PC-9 (cell line): Measurements from ENCODE around the gene LAMB2. TPM values are rescaled to one million over a fixed set of nuclear protein-coding genes. Genes with fewer than 3 reads are reported as not detected.

Experiments
- BruUV-seq: library from RNA; stranded (reverse); fragments of 400-500 nt; replicated peaks from 2 replicates; lab custom pipeline; 2021; lab: Mats Ljungman, UMichigan
- CTCF ChIA-PET: fragments of 300-600 bp; sonication (Branson Sonifier 250); formaldehyde crosslinking; loops from one replicate; lab custom pipeline; 2022; ENCODE audit warnings: antibody characterized with exemption; lab: Charles Lee
- POLR2A ChIA-PET: fragments of 300-600 bp; sonication (Branson Sonifier 250); formaldehyde crosslinking; loops from one replicate; lab custom pipeline; 2022; ENCODE audit warnings: antibody characterized with exemption; ENCODE audit not compliant: unreplicated experiment; lab: Charles Lee
- DNase-seq, 2 experiments: peaks; one replicate each; pipeline versions ENCODE4 v3.0.0 to v3.0.0-alpha.2; 2015 to 2022; ENCODE audit warnings: mixed read lengths in 1 of 2
- H2AFZ ChIP-seq: fragments of 200-600 bp; sonication (generic); 2 replicates; pipeline ENCODE4 v1.8.1; 2017; ENCODE audit warnings: antibody characterized with exemption
- H3F3A ChIP-seq: fragments of 200-600 bp; sonication (generic); 2 replicates; pipeline ENCODE4 v1.8.1; 2017; ENCODE audit warnings: antibody characterized with exemption, mild to moderate bottlenecking, low read depth; ENCODE audit not compliant: insufficient read depth
- H3K27ac ChIP-seq: fragments of 200-600 bp; sonication (generic); 2 replicates; pipeline ENCODE4 v1.6.1; 2016; ENCODE audit warnings: mixed run types
- H3K27me3 ChIP-seq: fragments of 200-600 bp; sonication (generic); 2 replicates; pipeline ENCODE4 v1.6.1; 2016; ENCODE audit warnings: low read depth, mixed run types; ENCODE audit not compliant: insufficient read depth
- H3K36me3 ChIP-seq: fragments of 200-600 bp; sonication (generic); 2 replicates; pipeline ENCODE4 v1.6.1; 2016; ENCODE audit warnings: low read depth, mixed run types
- H3K4me1 ChIP-seq: fragments of 200-600 bp; sonication (generic); replicated peaks from 2 replicates; pipeline ENCODE4 v1.6.1; 2016; ENCODE audit warnings: mixed run types; ENCODE audit not compliant: insufficient read depth
- H3K4me2 ChIP-seq: fragments of 200-600 bp; sonication (generic); 2 replicates; pipeline ENCODE4 v1.6.1; 2017; ENCODE audit warnings: mixed run types
- H3K4me3 ChIP-seq: fragments of 200-600 bp; sonication (generic); 2 replicates; pipeline ENCODE4 v1.6.1; 2016; ENCODE audit warnings: mixed run types
- H3K79me2 ChIP-seq: fragments of 200-600 bp; sonication (generic); 2 replicates; pipeline ENCODE4 v1.6.1; 2017; ENCODE audit warnings: low read depth, mixed run types
- H3K9me2 ChIP-seq: fragments of 200-600 bp; sonication (generic); 2 replicates; pipeline ENCODE4 v1.8.1; 2017; ENCODE audit warnings: mild to moderate bottlenecking; ENCODE audit not compliant: insufficient read depth
- H3K9me3 ChIP-seq: fragments of 200-600 bp; sonication (generic); 2 replicates; pipeline ENCODE4 v1.8.1; 2016; ENCODE audit warnings: low read depth; ENCODE audit not compliant: insufficient read depth
- H4K20me1 ChIP-seq: fragments of 200-600 bp; sonication (generic); 2 replicates; pipeline ENCODE4 v1.8.1; 2017; ENCODE audit not compliant: insufficient read depth
- CTCF ChIP-seq: fragments of 200-600 bp; sonication (generic); conservative IDR thresholded peaks from 2 replicates; pipeline ENCODE4 v1.6.1; 2017; ENCODE audit warnings: mixed run types, antibody characterized with exemption, mild to moderate bottlenecking, moderate library complexity
- EZH2 ChIP-seq: fragments of 200-600 bp; sonication (generic); IDR thresholded peaks from 2 replicates; pipeline ENCODE4 v1.8.0; 2017; ENCODE audit warnings: antibody characterized with exemption, low read depth
- intact Hi-C: fragments of 100-400 bp; cut with micrococcal nuclease; formaldehyde crosslinking; loops from one replicate; pipeline ENCODE4 v1.10.0; 2022; ENCODE audit not compliant: unreplicated experiment
- total RNA-seq: library from RNA; stranded (reverse); gene quantifications from 2 replicates; pipeline ENCODE4 v1.2.3, GENCODE V29; 2021

Gene LAMB2
- total RNA-seq, 1 experiment from 2014 or later, result 230 TPM

GRCh38 chr3:49173792-49174170 is 40.9 kb upstream of the LAMB2 start:
- Histone ChIP-seq H3K4me1 (no peaks in the 10 kb centered on the region), H2AFZ (no peak overlapping the region), H3K4me2 (no peak overlapping the region), H3F3A (no peaks in the 10 kb centered on the region), H3K79me2 (no peaks in the 10 kb centered on the region), H3K4me3 (no peak overlapping the region), H4K20me1 (no peaks in the 10 kb centered on the region), H3K9me3 (no peaks in the 10 kb centered on the region), H3K36me3 (no peaks in the 10 kb centered on the region), H3K9me2 (no peaks in the 10 kb centered on the region), H3K27ac (no peak overlapping the region), H3K27me3 (no peaks in the 10 kb centered on the region)
- TF ChIP-seq CTCF (no peak), EZH2 (no peak)
- DNase-seq, result no peak
- intact Hi-C loops, result loop anchor here (5.0 to 10.0 kb wide), 2 partner anchors 64 to 121 kb away; no protein-coding TSS in a partner anchor
- BruUV-seq, result no TSS peak
- POLR2A ChIA-PET, result no interaction called here
- CTCF ChIA-PET, result interaction anchor here (0.6 kb wide), 1 partner anchor 135 kb away, joined by 7 read pairs; no protein-coding TSS in a partner anchor

GRCh38 chr3:49173116-49173791 is 40.4 kb upstream of the LAMB2 start:
- Histone ChIP-seq H3K4me1 (no peaks in the 10 kb centered on the region), H3K9me3 (no peaks in the 10 kb centered on the region), H3K9me2 (no peaks in the 10 kb centered on the region), H3K79me2 (no peaks in the 10 kb centered on the region), H3F3A (no peaks in the 10 kb centered on the region), H3K36me3 (no peaks in the 10 kb centered on the region), H3K4me3 (no peak overlapping the region), H4K20me1 (no peaks in the 10 kb centered on the region), H3K27ac (no peak overlapping the region), H3K27me3 (no peaks in the 10 kb centered on the region), H2AFZ (no peak overlapping the region), H3K4me2 (no peak overlapping the region)
- no peak for DNase-seq
- intact Hi-C loops, result loop anchor here (5.0 to 10.0 kb wide), 2 partner anchors 64 to 122 kb away; no protein-coding TSS in a partner anchor
- TF ChIP-seq EZH2 (no peak), CTCF (no peak)
- ChIA-PET POLR2A (interaction anchor here (0.6 kb wide), 1 partner anchor 14 kb away, joined by 3 read pairs; no protein-coding TSS in a partner anchor), CTCF (no interaction called here)
- BruUV-seq, result no TSS peak

GRCh38 chr3:49172551-49173041 is 39.7 kb upstream of the LAMB2 start:
- Histone ChIP-seq H3K9me3 (no peaks in the 10 kb centered on the region), H3K27ac (no peak overlapping the region), H3K9me2 (no peaks in the 10 kb centered on the region), H2AFZ (no peak overlapping the region), H3K36me3 (no peaks in the 10 kb centered on the region), H3K4me3 (no peak overlapping the region), H3K79me2 (no peaks in the 10 kb centered on the region), H3K4me2 (no peak overlapping the region), H3K4me1 (no peaks in the 10 kb centered on the region), H3F3A (no peaks in the 10 kb centered on the region), H3K27me3 (no peaks in the 10 kb centered on the region), H4K20me1 (no peaks in the 10 kb centered on the region)
- intact Hi-C loops, result loop anchor here (5.0 to 10.0 kb wide), 2 partner anchors 65 to 122 kb away; no protein-coding TSS in a partner anchor
- BruUV-seq, result no TSS peak
- POLR2A ChIA-PET, result interaction anchor here (0.6 kb wide), 1 partner anchor 14 kb away, joined by 3 read pairs; no protein-coding TSS in a partner anchor
- CTCF ChIA-PET, result no interaction called here
- no peak for TF ChIP-seq CTCF
- TF ChIP-seq EZH2, result no peak
- no peak for DNase-seq
